GM21529 (cell line): ENCODE measurements around the gene NLRP6.

Experiments used
- ATAC-seq: cut with Tn5 transposase; IDR thresholded peaks from one replicate; pipeline ENCODE4 v1.9.1; 2021; ENCODE audit not compliant: unreplicated experiment

NLRP6 gene

GRCh38 chr11:255816-256215 lies 22.4 kb upstream of the NLRP6 start:
- no peak for ATAC-seq

- ATAC-seq, result no peak
Measured at GRCh38 chr11:256952-257737, 21.1 kb upstream of the NLRP6 start.

GRCh38 chr11:257766-258493 lies 20.3 kb upstream of the NLRP6 start:
- ATAC-seq, result no peak

GRCh38 chr11:259413-259812 lies 18.8 kb upstream of the NLRP6 start:
- no peak for ATAC-seq

- no peak for ATAC-seq
Measured at GRCh38 chr11:261624-262023, 16.6 kb upstream of the NLRP6 start.

- ATAC-seq, result no peak
Measured at GRCh38 chr11:266676-267439, 11.3 kb upstream of the NLRP6 start.

GRCh38 chr11:267491-267994 lies 10.7 kb upstream of the NLRP6 start:
- ATAC-seq, result no peak

GRCh38 chr11:268716-269145 lies 9.5 kb upstream of the NLRP6 start:
- peak; percentile 41 for ATAC-seq

- ATAC-seq, result peak; percentile 62
Measured at GRCh38 chr11:269146-269890, 8.9 kb upstream of the NLRP6 start.

GRCh38 chr11:270451-271318 lies 7.5 kb upstream of the NLRP6 start:
- no peak for ATAC-seq

- no peak for ATAC-seq
Measured at GRCh38 chr11:271319-271715, 6.9 kb upstream of the NLRP6 start.

GRCh38 chr11:272195-272930 lies 5.8 kb upstream of the NLRP6 start:
- no peak for ATAC-seq

GRCh38 chr11:272931-273198 lies 5.3 kb upstream of the NLRP6 start:
- ATAC-seq, result no peak

GRCh38 chr11:276219-276618 lies 2.0 kb upstream of the NLRP6 start:
- ATAC-seq, result no peak

- no peak for ATAC-seq
Measured at GRCh38 chr11:279040-279965, 1.1 kb downstream of the NLRP6 start.

- ATAC-seq, result no peak
Measured at GRCh38 chr11:279966-280705, 1.9 kb downstream of the NLRP6 start.

- ATAC-seq, result no peak
Measured at GRCh38 chr11:280706-281485, 2.7 kb downstream of the NLRP6 start.
